GM19351 (cell line): ENCODE results near the gene ZCCHC2.

Experiments used
- ATAC-seq: cut with Tn5 transposase; IDR thresholded peaks from one replicate; pipeline ENCODE4 v1.9.1; 2021; ENCODE audit warnings: mild to moderate bottlenecking, moderate library complexity; ENCODE audit not compliant: unreplicated experiment

ZCCHC2 gene

DNA sequence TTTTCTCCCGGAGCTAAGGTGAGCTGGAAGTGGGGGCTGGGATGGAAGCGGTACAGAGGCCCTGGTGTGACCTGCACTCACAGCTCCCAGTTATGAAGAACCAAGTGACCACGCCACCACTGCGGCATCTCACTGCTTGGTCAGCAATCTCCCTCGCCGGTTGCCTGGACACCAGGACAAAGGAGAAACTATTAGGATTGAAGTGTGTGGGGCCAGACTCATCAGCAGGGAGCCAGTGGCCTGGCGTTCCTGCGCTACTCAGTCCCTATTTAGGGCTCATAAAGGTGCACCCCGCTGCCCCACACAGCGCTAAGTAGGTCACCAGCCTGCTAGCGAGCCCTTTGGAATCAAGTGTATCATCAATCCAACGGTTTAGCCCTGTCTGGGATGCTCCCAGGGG is 82.9 kb downstream of the ZCCHC2 start:
- ATAC-seq = no peak

- no peak for ATAC-seq
These were observed 83.3 kb downstream of the ZCCHC2 start for GRCh38 chr18:62606106-62606505.

DNA sequence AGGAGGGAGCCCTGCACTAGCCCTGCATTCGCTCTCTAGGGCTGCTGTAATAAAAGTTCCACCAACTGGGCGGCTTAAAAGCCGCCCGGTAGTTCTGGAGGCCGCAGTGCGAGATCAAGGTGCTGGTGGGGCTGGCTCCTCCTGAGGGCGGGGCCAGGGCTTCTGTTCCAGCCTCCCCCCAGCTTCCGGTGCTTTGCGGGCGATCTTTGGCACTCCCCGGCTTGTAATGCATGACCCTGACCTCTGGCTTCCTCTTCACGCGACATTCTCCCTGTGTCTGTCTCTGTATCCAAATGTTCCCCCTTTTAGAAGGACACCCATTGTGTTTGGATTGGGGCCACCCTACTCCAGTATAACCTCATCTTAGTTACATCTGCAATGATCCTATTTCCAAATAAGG is 84.5 kb downstream of the ZCCHC2 start:
- no peak for ATAC-seq

- no peak for ATAC-seq
These were observed 85.0 kb downstream of the ZCCHC2 start for GRCh38 chr18:62607708-62608428.

- ATAC-seq = no peak
These were observed 86.9 kb downstream of the ZCCHC2 start for GRCh38 chr18:62609764-62610163.

DNA sequence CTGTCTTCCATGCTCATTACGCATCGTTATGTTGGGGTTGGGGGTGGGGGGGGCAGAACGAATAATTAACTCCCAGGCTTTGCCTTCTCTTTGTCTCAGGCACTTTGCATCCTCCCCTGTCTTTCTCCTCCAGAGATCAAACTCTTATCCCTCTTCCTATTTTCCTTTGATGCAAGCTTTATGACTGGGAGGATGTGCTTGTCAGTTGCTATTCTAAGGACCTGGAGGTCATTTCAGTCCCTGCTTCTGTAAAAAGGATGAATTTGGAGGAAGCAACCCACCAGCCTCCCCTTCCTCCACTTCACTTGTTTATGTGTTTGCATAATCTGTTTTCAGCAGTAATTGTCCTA is 87.5 kb downstream of the ZCCHC2 start:
- no peak for ATAC-seq

- no peak for ATAC-seq
These were observed 88.0 kb downstream of the ZCCHC2 start for GRCh38 chr18:62610701-62611411.

DNA sequence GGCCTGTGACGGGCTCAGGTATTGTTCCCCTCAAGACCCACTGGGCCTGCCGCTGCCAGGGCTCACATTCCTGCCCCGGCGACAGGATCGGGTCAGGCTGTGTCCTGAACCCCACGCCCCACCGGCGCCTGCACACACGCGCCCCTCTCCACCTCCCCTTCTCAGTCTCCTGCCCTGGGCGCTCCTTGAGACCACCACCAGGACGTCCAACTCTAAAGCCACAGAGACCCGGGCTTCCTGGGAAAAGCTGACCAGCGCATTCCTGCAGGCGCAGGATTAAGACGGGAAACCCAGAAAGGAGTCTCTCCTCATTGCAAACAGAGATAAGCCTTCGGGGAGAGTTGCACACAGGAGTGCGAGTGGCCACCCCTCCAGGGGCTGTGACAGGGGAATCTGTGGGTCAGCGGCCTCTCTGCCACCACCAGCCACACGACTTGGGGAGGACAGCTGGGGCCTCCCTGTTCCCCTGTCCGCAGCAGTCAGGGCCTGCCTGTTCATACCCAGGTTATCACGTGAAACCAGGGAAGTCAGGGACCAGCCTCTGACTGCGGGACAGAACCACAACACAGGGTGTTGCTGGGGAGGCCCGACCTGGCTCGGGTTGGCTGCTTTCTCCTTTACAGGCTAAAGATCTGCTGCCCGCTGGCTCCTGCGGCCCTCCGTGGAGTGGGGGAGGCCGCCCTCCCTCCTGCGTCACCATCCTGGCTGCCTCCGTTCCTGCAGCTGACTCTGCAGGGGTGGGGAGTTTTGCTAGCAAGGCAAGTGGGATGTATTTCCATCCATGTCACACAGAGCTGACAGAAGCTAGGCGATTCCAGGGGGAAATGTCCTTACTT is 88.8 kb downstream of the ZCCHC2 start:
- no peak for ATAC-seq

GRCh38 chr18:62612289-62612645 is 89.4 kb downstream of the ZCCHC2 start:
- ATAC-seq = no peak

DNA sequence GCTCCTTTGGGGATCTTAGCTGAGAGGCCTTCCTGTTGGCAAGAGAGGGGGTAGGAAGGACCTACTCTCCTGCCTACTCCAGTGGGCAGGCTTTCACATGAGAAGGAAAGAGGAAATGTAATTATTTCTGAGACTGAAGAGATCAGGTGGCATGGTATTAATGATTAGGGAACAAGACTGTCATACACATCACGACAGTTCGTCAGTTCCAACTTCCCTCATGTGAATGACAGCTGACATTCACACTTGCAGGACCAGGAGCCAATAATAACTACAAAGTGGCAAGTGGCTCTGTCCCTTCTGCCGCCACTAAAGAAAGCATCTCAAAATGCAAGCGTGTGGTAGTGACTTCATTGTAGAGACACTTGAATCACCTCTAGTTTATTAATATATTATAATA is 90.0 kb downstream of the ZCCHC2 start:
- no peak for ATAC-seq

GRCh38 chr18:62614494-62614893 is 91.7 kb downstream of the ZCCHC2 start:
- no peak for ATAC-seq

DNA sequence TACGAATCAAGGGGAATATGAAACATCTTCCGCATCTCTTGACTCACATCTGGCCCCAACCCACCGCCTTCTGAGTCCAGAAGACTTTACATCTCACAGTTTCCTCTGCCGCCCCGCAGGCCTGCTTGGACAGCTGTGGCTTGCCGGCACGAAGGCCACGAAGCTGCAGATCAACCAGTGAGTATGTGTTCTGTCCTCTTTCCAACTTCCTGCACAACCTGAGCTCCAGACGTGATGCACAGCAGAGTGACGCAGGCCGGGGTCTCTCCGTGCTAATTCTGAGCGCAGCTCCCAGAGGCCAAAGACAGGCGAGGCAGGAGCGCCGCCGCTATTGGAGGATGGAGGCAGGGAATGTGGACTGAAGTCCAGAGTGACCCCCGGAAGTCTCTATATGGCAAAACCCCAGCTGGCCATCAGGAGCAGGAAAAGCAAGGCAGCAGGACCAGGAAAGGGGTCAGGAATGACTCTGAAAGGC is 93.5 kb downstream of the ZCCHC2 start:
- ATAC-seq = no peak

GRCh38 chr18:62617793-62618591 is 95.2 kb downstream of the ZCCHC2 start:
- no peak for ATAC-seq

DNA sequence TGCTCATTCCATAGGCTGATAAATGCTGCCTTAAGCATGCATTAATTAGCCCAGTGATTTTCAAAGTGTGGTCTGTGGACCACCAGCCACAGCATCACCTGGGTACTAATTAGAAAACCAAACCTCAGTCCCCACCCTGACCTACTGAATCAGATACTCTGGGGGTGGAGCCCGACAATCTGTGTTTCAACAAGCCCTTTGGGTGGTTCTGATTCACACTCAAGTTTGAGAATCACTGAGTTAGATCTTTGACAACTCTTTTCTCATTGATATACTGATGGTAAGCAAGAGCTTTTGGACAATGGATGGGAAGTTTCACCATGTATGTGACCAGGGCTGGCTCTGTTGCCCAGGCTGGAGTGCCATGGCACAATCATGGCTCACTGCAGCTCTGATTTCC is 95.9 kb downstream of the ZCCHC2 start:
- no peak for ATAC-seq

DNA sequence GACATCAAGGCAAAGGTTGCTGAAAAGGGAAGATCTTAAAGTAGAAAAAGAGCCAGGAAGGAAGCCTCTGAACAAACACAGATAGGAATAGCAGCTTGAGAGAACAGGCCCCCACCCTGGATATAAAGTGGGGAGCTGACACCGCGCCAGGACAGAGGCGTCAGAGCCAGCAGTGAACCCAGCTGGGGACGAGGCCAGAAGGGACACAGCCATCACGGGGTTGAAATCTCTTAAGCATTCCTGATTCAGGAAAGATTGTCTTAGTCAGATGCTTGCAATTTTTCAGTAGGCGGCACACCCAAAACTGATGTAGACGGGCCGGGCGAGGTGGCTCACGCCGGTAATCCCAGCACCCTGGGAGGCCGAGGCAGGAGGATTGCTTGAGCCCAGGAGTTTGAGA is 98.7 kb downstream of the ZCCHC2 start:
- ATAC-seq = no peak

- no peak for ATAC-seq
These were observed 102.2 kb downstream of the ZCCHC2 start for GRCh38 chr18:62625019-62625418.
